GM12801 (cell line): Measurements from ENCODE around the gene JMY.

Source experiments
- CTCF ChIP-seq: IDR thresholded peaks from one replicate; pipeline ENCODE4 v1.5.1; 2011; ENCODE audit warnings: control low read depth; ENCODE audit not compliant: insufficient read length; ENCODE audit errors: extremely low read depth

The JMY gene

GRCh38 chr5:79235634-79236361 is at the start of gene JMY:
JMY (plus strand) TSS chr5:79236131; CDS start chr5:79236651, 520 bp downstream.
- no peak for TF ChIP-seq CTCF

GRCh38 chr5:79186455-79186854 is 49.5 kb upstream of the JMY start:
- TF ChIP-seq CTCF = no peak

- no peak for TF ChIP-seq CTCF
These were observed 46.3 kb upstream of the JMY start for GRCh38 chr5:79189439-79190234.

- no peak for TF ChIP-seq CTCF
These were observed 45.7 kb upstream of the JMY start for GRCh38 chr5:79190235-79190529.

- TF ChIP-seq CTCF = no peak
These were observed 44.5 kb upstream of the JMY start for GRCh38 chr5:79191457-79191856.

GRCh38 chr5:79193643-79194042 is 42.3 kb upstream of the JMY start:
- no peak for TF ChIP-seq CTCF

- no peak for TF ChIP-seq CTCF
These were observed 35.3 kb upstream of the JMY start for GRCh38 chr5:79200573-79201183.
